HG03196 (cell line): ENCODE results near the gene FOXN3.
A peak's percentile ranks its signal among the peaks of the same experiment; 100 is the strongest.

Experiments used
- ATAC-seq: cut with Tn5 transposase; IDR thresholded peaks from one replicate; pipeline ENCODE4 v1.9.1; 2021; ENCODE audit not compliant: unreplicated experiment

Gene FOXN3

GRCh38 chr14:89417091-89417464 lies at the start of gene FOXN3:
Gene FOXN3 (minus strand): TSS chr14:89417233. CDS start chr14:89412476, 4,757 bp downstream.
- ATAC-seq = peak; percentile 54

GRCh38 chr14:89466484-89466883 lies 49.5 kb upstream of the FOXN3 start:
- no peak for ATAC-seq

DNA sequence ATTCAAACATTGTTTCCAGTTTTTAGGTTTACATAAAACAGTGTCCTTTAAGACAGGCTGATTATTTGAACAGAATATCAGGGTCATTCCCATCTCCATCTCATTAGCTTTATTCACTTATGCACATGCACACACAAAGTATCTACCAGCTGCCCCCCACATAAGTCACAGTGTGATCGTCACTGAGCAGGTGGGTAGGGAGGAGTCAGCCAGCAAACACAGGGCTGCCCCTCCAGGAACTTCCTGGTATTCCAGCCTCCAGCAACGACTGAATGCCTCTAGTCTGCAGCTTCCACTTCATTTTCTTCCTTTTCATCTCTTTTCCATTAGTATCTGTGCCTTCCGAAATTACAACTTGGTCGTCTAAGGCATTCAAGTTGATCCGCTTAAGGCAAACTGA lies 48.8 kb upstream of the FOXN3 start:
- ATAC-seq = no peak

DNA sequence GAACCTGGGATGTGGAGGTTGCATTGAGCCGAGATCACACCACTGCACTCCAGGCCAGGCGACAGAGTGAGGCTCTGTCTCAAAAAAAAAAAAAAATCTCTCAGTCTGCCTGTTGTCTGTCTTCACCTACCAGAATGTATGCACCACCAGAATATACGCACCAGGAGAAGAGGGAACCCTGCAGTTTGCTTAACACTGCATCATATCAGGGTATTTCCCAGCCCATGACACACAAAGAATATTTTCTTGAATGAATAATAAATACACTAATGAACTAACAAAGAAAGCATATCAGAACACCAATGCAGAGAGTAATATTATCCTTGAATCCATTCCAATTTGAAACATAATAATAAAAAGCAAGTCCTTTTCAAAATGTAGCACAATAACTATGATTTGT lies 44.2 kb upstream of the FOXN3 start:
- ATAC-seq = no peak

DNA sequence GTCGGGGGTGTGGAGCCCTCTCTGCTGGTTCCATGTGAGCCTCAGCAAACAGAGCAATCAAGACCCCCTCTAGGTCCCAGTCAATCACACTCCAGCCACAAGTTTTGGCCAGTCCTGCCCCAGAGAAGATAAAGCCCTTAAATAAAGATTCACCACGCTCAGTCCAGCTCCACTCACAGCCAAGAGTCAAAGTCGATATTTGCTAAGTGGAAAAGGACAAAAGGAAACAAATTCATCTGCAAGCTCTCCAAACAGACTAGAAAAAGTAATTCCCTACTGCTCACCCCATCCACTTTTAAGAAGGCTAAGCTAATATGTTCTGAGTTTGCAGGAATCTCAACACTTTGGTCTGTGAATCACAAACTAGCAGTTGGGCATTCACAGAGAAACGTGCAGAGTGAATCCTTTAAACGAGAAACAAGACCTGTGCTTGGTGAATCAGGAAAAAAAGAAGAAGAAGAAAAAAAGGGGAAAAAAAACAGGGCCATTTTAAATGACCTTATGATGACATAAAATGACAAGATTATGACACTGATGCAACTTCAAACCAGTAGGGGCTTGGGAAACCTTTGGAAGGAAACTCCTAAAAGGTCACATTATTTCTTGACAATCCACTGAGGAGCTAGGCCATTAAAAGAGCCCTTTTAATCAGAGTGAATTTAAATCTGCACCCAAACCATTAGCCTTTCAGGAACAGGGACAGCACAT lies 41.8 kb upstream of the FOXN3 start:
- no peak for ATAC-seq

- ATAC-seq = no peak
Measured at GRCh38 chr14:89457007-89457406, 40.0 kb upstream of the FOXN3 start.

DNA sequence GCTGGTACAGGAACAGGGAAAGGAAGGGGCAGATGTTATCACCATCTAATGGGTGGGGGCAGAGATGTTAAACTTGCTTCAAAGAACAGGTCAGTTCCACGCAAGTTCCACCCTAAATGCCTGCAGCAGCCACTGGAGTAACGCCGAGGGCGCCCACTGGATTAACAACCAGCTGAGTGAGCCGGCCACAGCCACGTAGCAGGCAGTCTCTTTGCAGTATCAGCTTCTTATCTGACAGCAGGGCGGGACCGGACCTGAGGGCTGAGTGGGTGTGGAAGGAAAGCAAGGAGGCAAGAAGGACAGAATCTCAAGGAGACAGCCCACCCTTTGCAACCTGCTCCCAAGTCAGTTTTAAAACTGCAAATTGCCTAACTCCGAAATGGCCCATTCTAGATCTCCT lies 38.4 kb upstream of the FOXN3 start:
- ATAC-seq = no peak

DNA sequence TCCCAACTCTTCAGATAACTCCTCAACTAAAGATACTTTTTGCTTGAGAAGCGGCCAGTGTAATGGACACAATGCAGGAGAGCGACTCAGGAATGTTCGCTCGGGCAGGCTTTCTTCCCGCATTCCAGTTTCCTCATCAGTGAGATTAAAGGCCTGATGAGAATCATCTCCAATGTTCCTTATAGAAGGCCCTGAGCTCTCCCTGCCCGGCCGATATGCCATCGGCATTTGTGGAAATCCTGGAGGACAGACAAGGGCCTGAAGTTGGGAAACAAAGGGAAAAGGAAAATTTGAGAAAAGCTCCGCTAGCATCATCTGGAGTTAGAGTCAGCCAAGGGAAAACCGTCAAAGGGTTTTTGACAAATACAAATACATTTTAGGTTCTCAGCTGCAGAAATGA lies 38.0 kb upstream of the FOXN3 start:
- no peak for ATAC-seq

- no peak for ATAC-seq
Measured at GRCh38 chr14:89452281-89452680, 35.2 kb upstream of the FOXN3 start.

GRCh38 chr14:89451229-89451628 lies 34.2 kb upstream of the FOXN3 start:
- ATAC-seq = no peak

- no peak for ATAC-seq
Measured at GRCh38 chr14:89447182-89447944, 30.3 kb upstream of the FOXN3 start.

DNA sequence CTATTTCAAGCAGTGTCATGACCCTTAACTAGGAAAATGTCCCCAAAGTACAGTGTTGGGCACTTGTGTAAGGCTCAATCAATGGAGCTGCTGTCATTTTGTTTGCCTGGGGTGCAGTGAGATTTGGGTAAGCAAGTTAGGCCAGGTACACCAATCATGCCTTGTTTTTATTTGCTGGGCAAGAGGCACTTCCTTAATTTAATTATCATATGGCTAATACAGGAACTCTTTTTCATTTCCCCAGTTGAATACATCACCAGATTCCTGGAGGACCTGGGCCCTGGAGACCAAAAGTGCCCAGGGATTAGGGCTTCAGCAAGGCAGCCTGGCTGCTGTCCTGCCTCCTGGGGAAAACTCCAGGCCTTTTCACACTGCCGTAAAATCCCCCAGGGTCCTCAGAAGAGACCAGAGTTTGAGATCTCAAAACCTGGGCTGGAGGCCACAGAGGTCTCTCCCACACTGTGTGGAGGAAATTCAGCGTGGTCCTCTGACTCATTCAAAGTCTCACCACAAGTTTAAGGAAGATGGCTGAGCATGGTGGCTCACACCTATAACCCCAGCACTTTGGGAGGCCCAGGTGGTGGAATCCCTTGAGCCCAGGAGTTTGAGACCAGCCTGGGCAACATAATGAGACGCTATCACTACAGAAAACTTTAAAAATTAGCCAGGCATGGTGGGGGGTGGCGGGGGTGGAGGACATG lies 28.4 kb upstream of the FOXN3 start:
- ATAC-seq = no peak

DNA sequence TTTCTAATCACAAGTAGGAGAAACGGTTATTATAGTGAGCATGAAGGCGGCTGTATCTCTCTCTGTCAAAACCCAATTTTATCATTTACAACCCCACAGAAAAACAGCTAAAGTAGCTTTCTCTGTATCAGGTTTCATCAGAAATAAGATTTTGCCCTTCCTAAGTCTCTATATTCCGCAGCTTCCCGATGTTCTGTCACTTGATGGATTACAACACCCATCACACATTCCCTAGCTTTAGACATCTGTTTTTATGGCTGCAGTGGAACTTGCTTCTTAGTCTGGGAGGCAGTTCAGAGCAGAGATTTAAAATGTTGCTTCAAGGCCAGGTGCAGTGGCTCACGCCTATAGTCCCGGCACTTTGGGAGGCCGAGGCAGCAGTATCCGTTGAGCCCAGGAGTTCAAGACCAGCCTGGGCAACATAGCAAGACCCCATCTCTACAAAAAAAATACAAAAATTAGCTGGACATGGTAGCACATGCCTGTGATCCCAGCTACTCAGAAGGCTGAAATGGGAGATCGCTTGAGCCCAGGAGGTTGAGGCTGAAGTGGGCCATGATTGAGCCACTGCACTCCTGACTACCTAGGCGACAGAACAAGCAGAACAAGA lies 27.6 kb upstream of the FOXN3 start:
- ATAC-seq = no peak

- ATAC-seq = no peak
Measured at GRCh38 chr14:89444044-89444443, 27.0 kb upstream of the FOXN3 start.

GRCh38 chr14:89443042-89443629 lies 26.1 kb upstream of the FOXN3 start:
- ATAC-seq = no peak

- ATAC-seq = no peak
Measured at GRCh38 chr14:89442280-89442679, 25.2 kb upstream of the FOXN3 start.

GRCh38 chr14:89440986-89441909 lies 24.2 kb upstream of the FOXN3 start:
- ATAC-seq = no peak

GRCh38 chr14:89435892-89436656 lies 19.0 kb upstream of the FOXN3 start:
- no peak for ATAC-seq

DNA sequence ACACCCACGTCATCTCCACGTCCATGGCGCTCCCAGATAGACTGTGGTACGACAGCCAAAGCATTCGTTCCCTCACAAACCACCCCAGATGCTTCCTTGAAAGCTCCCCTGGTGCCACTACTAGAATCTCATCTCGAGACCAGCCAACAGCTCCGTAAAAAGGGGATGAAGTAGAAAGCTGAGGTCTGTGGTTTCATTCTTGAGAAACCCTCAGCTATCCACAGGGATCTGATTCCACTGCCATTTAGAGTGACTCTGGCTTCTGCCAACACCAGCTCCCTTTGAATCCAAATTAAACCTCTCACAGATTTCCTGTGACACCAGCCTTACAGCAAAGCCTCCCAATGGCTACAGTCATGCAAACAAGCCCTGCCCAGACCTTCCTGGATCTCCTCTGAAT lies 18.5 kb upstream of the FOXN3 start:
- ATAC-seq = no peak
